Kidney epithelial cell (primary cell): Measurements from ENCODE around the gene C11orf16. TPM values are rescaled to one million over a fixed set of nuclear protein-coding genes. Genes with fewer than 3 reads are reported as not detected.
"Not testable (repeated sequence)": the region's sequence is repeated elsewhere in the genome, so short reads cannot be mapped to it uniquely, and the experiment has no call there.

ENCODE experiments used
- DNase-seq: peaks from one replicate; pipeline ENCODE4 v3.0.0-alpha.2; 2010; ENCODE audit warnings: low read depth
- H3K27me3 ChIP-seq: 2 replicates; pipeline ENCODE4 v1.6.0; 2011; ENCODE audit warnings: low read length; ENCODE audit not compliant: control insufficient read depth, insufficient read depth
- H3K36me3 ChIP-seq: 2 replicates; pipeline ENCODE4 v1.5.1; 2011; ENCODE audit warnings: low read length; ENCODE audit not compliant: control insufficient read depth, insufficient read depth
- H3K4me3 ChIP-seq: 2 replicates; pipeline ENCODE4 v1.5.1; 2011; ENCODE audit warnings: low read depth, mild to moderate bottlenecking, control low read depth, low read length
- CTCF ChIP-seq: IDR thresholded peaks from 2 replicates; pipeline ENCODE4 v1.5.1; 2011; ENCODE audit warnings: mild to moderate bottlenecking, moderate library complexity, low read length, control low read depth, inconsistent platforms; ENCODE audit not compliant: insufficient read depth, poor library complexity, severe bottlenecking
- total RNA-seq: library from RNA; depleted of rRNA; stranded (reverse); fragments of >200 nt; gene quantifications from 2 replicates; pipeline ENCODE4 v1.2.3, GENCODE V29; 2015

Gene C11orf16
- total RNA-seq, 1 donor from 2014 or later: not detected

- H3K27me3 ChIP-seq: no peaks in the 10 kb centered on the region
- H3K36me3 ChIP-seq: no peaks in the 10 kb centered on the region
- TF ChIP-seq CTCF: no peak
- H3K4me3 ChIP-seq: no peak overlapping the region
- no peak for DNase-seq
Observed at GRCh38 chr11:8899119-8899753, 33.5 kb downstream of the C11orf16 start.

- not testable (repeated sequence) for H3K4me3 ChIP-seq, DNase-seq, H3K36me3 ChIP-seq, H3K27me3 ChIP-seq
Observed at GRCh38 chr11:8891185-8891584, 41.6 kb downstream of the C11orf16 start.

GRCh38 chr11:8886322-8886721 is 46.4 kb downstream of the C11orf16 start:
- Histone ChIP-seq H3K4me3 (no peak overlapping the region), H3K27me3 (no peaks in the 10 kb centered on the region), H3K36me3 (no peaks in the 10 kb centered on the region)
- DNase-seq: no peak
- TF ChIP-seq CTCF: no peak

GRCh38 chr11:8881585-8881984 is 51.2 kb downstream of the C11orf16 start:
- DNase-seq, H3K4me3 ChIP-seq, H3K36me3 ChIP-seq, H3K27me3 ChIP-seq: not testable (repeated sequence)

- TF ChIP-seq CTCF: no peak
- H3K36me3 ChIP-seq: no peaks in the 10 kb centered on the region
- no peak for DNase-seq
- no peak overlapping the region for H3K4me3 ChIP-seq
- no peaks in the 10 kb centered on the region for H3K27me3 ChIP-seq
Observed at GRCh38 chr11:8878771-8879170, 54.0 kb downstream of the C11orf16 start.

GRCh38 chr11:8873741-8874405 is 58.9 kb downstream of the C11orf16 start:
- TF ChIP-seq CTCF: no peak
- Histone ChIP-seq H3K27me3 (no peaks in the 10 kb centered on the region), H3K36me3 (no peaks in the 10 kb centered on the region), H3K4me3 (no peak overlapping the region)
- DNase-seq: no peak

- H3K4me3 ChIP-seq: no peak overlapping the region
- DNase-seq: no peak
- TF ChIP-seq CTCF: no peak
- H3K27me3 ChIP-seq: no peaks in the 10 kb centered on the region
- H3K36me3 ChIP-seq: no peaks in the 10 kb centered on the region
Observed at GRCh38 chr11:8871962-8872361, 60.8 kb downstream of the C11orf16 start.
